ENCODE data around the gene ANXA6.

The ANXA6 gene

DNA sequence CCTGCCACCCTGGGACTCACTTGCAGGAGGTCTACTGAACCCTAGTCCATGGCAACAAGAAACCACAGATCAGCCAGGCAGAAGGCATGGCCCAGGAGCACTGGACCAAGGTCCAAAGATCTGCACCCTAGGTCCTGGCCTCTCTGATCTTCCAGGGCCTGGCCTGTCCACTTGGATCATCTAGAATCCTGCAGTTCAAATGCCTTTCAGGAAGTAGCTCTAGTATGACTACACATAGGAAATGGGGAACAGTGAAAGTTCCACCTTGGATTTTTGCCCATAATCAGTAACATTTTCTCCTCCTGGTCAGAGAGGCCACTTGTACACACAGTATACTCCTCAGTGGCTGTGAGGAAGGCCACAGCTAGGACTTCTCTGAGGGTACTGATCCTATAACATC lies 11.5 kb downstream of the ANXA6 start:
- no peak for TF ChIP-seq EZH2phosphoT487 (IDR thresholded peaks at IDR 0.05; ENCODE audit: low read depth)
- TF ChIP-seq, protein P1, sequence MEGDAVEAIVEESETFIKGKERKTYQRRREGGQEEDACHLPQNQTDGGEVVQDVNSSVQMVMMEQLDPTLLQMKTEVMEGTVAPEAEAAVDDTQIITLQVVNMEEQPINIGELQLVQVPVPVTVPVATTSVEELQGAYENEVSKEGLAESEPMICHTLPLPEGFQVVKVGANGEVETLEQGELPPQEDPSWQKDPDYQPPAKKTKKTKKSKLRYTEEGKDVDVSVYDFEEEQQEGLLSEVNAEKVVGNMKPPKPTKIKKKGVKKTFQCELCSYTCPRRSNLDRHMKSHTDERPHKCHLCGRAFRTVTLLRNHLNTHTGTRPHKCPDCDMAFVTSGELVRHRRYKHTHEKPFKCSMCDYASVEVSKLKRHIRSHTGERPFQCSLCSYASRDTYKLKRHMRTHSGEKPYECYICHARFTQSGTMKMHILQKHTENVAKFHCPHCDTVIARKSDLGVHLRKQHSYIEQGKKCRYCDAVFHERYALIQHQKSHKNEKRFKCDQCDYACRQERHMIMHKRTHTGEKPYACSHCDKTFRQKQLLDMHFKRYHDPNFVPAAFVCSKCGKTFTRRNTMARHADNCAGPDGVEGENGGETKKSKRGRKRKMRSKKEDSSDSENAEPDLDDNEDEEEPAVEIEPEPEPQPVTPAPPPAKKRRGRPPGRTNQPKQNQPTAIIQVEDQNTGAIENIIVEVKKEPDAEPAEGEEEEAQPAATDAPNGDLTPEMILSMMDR (IDR thresholded peaks at IDR 0.05; ENCODE audit: low read depth, low read length): no peak
- Histone ChIP-seq H3K4me3 (ENCODE audit: low read length) (no peak overlapping the region), H3K36me3 (replicated peaks; ENCODE audit: low read depth, low read length) (no peaks in the 10 kb centered on the region), H3K27ac (ENCODE audit: low read length) (no peak overlapping the region), H3K79me2 (ENCODE audit: low read length) (no peaks in the 10 kb centered on the region), H3K4me2 (ENCODE audit: low read length) (no peak overlapping the region), H3K4me1 (ENCODE audit: low read length) (peaks cover 26% of the 10 kb centered on the region), H3K9ac (ENCODE audit: low read length) (no peak overlapping the region), H4K20me1 (ENCODE audit: insufficient read depth, low read length) (no peaks in the 10 kb centered on the region), H2AFZ (ENCODE audit: low read depth, low read length) (no peak overlapping the region), H3K27me3 (ENCODE audit: low read depth, low read length) (peaks cover 6% of the 10 kb centered on the region; the same call in 1 of the 2 replicates), H3K9me3 (ENCODE audit: insufficient read depth, low read length) (no peaks in the 10 kb centered on the region)

DNA sequence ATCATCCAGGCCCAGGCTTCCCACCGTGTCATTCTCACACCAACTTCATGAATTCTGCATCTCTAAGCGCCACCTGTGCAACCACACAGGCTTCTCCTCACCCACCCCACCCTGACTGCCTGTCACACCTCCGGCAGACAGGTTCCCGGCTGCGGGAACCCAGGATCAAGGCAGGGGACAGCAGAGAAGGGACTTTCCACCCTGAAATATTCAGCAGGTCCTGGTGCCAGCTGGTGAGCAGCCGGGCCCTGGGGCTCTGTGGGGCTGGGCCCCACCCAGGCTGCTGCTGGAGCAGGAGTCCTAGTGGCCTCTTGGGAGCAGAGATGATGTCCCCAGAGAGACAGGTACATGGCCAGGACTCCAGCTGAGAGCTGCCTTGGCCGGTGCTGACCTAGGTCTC lies 12.7 kb downstream of the ANXA6 start:
- Histone ChIP-seq H4K20me1 (ENCODE audit: insufficient read depth, low read length) (no peaks in the 10 kb centered on the region), H3K4me2 (ENCODE audit: low read length) (no peak overlapping the region), H3K36me3 (replicated peaks; ENCODE audit: low read depth, low read length) (no peaks in the 10 kb centered on the region), H3K4me1 (ENCODE audit: low read length) (peaks cover 18% of the 10 kb centered on the region), H2AFZ (ENCODE audit: low read depth, low read length) (no peak overlapping the region), H3K27me3 (ENCODE audit: low read depth, low read length) (peaks cover 6% of the 10 kb centered on the region; the same call in 1 of the 2 replicates), H3K9ac (ENCODE audit: low read length) (no peak overlapping the region), H3K9me3 (ENCODE audit: insufficient read depth, low read length) (no peaks in the 10 kb centered on the region), H3K27ac (ENCODE audit: low read length) (no peak overlapping the region), H3K4me3 (ENCODE audit: low read length) (no peak overlapping the region), H3K79me2 (ENCODE audit: low read length) (no peaks in the 10 kb centered on the region)
- no peak for TF ChIP-seq EZH2phosphoT487 (IDR thresholded peaks at IDR 0.05; ENCODE audit: low read depth)
- TF ChIP-seq, protein P1 (IDR thresholded peaks at IDR 0.05; ENCODE audit: low read depth, low read length): no peak

DNA sequence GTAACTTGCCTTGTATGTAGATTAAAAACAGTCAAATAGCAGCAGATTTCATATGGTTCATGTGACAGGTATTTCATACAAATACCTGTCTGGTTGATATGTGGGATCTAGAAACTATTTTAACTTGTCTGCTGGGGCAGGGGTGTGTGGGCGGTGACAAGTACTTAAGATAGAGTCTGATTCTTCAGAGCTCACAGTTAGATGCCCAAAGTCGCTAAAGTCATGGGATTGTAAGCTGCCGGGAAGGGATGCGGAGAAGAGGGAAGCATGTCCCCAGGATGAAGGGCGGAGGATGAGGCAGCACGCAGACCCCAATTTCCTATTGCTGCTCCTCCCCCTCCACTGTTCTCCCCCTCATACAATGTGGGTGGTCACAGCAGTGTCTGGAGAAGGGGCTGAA lies 13.3 kb downstream of the ANXA6 start:
- no peak overlapping the region for H2AFZ ChIP-seq (ENCODE audit: low read depth, low read length)
- H4K20me1 ChIP-seq (ENCODE audit: insufficient read depth, low read length): no peaks in the 10 kb centered on the region
- TF ChIP-seq, protein P1 (IDR thresholded peaks at IDR 0.05; ENCODE audit: low read depth, low read length): no peak
- no peak for TF ChIP-seq EZH2phosphoT487 (IDR thresholded peaks at IDR 0.05; ENCODE audit: low read depth)
- no peak overlapping the region for H3K9ac ChIP-seq (ENCODE audit: low read length)
- no peak overlapping the region for H3K27ac ChIP-seq (ENCODE audit: low read length)
- H3K4me3 ChIP-seq (ENCODE audit: low read length): no peak overlapping the region
- H3K4me2 ChIP-seq (ENCODE audit: low read length): no peak overlapping the region
- no peaks in the 10 kb centered on the region for H3K79me2 ChIP-seq (ENCODE audit: low read length)
- peaks cover 18% of the 10 kb centered on the region for H3K4me1 ChIP-seq (ENCODE audit: low read length)
- H3K9me3 ChIP-seq (ENCODE audit: insufficient read depth, low read length): no peaks in the 10 kb centered on the region
- H3K27me3 ChIP-seq (ENCODE audit: low read depth, low read length): peaks cover 6% of the 10 kb centered on the region; the same call in 1 of the 2 replicates
- H3K36me3 ChIP-seq (replicated peaks; ENCODE audit: low read depth, low read length): no peaks in the 10 kb centered on the region

DNA sequence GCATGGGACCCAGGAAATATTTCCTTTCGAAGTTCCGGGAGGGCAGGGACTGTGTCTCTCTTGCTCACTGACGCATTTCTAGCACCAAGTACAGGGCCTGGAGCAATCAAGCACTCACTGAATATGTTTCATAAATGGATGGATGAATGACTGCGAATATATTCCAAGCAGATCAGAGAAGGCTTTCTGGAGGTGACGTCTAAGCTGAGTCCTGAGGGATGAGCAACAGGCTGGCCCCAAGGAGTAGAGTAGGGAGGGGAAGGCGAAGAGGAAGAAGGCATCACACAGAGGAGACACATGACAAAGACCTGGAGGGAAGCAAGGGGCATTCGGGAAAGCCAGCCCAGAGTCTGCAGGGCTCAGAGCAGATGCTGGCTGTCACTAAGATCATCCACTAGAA lies 13.9 kb downstream of the ANXA6 start:
- no peak overlapping the region for H3K4me3 ChIP-seq (ENCODE audit: low read length)
- H3K4me2 ChIP-seq (ENCODE audit: low read length): no peak overlapping the region
- H2AFZ ChIP-seq (ENCODE audit: low read depth, low read length): no peak overlapping the region
- no peaks in the 10 kb centered on the region for H3K9me3 ChIP-seq (ENCODE audit: insufficient read depth, low read length)
- H3K9ac ChIP-seq (ENCODE audit: low read length): no peak overlapping the region
- H3K79me2 ChIP-seq (ENCODE audit: low read length): no peaks in the 10 kb centered on the region
- peaks cover 6% of the 10 kb centered on the region; the same call in 1 of the 2 replicates for H3K27me3 ChIP-seq (ENCODE audit: low read depth, low read length)
- no peaks in the 10 kb centered on the region for H4K20me1 ChIP-seq (ENCODE audit: insufficient read depth, low read length)
- H3K36me3 ChIP-seq (replicated peaks; ENCODE audit: low read depth, low read length): no peaks in the 10 kb centered on the region
- H3K27ac ChIP-seq (ENCODE audit: low read length): no peak overlapping the region
- peaks cover 23% of the 10 kb centered on the region for H3K4me1 ChIP-seq (ENCODE audit: low read length)
- TF ChIP-seq, protein P1 (IDR thresholded peaks at IDR 0.05; ENCODE audit: low read depth, low read length): no peak
- no peak for TF ChIP-seq EZH2phosphoT487 (IDR thresholded peaks at IDR 0.05; ENCODE audit: low read depth)

Measured in OCI-LY3 (cell line).